ENCODE measurements around the gene ADD3.

The ADD3 gene

DNA sequence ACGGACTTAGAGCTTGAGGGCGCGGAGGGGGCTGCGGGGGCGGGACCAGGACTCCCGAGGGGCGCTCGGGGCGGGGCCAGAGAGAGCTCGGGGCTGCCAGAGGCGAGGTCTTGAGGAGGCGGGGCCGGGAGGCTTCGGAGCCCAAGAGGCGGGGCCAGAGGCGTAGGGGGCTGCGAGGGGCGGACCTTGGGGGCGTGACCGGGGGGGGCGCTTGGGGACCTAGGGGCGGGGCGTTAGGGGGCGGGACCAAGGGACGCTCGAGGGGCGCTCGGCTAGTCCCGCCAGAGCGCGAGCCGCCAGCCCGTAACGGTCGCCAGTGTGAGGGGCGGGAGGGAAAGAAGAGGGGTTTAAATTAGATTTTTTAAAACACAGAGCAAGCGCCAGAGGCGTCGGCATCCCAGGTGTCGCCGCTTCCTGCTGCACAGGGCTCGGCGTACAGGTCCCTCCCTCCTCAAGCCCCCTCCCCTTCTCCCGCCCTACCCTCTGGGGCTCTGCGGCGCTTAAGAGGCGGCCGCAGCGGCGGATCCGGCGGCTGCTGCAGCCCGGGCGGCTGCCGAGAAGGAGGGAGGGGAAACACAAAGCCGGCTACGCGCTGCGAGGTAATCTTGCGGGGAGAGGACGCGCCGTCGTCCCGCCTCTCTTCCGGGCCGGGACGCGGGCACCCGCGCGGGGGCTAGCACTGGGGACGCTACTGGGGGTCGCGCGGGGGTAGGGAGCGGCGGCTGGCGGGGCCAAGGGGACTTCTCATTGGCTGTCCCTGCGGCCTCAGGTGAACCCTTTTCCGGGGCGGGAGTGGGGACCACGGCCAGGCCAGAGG is at the start of gene ADD3:
ADD3 (plus strand) TSS at position 284 of the 817 bp plus-strand sequence. CDS start 92,670 bp downstream, outside the sequence.
- DNase-seq: peak; percentile 96

DNA sequence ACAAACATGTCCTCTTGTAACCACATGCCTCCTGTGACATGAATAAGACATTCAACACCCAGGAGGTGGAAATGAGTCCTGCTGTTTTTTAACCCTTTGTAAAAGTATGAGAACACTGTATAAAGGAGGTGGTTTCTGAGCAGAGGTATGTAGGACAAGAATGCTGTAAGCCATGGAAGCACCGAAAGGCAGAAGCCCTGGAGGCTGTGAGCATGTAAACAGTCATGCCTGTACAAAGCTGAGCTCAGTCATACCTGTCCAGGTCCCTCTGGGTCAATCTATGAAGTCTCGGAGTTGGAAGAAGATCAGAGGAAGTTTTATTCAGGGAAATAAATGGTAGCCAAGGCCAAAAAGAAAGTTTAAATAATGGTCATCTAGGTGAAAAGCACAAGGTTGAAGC is 49.7 kb upstream of the ADD3 start:
- no peak for DNase-seq

DNA sequence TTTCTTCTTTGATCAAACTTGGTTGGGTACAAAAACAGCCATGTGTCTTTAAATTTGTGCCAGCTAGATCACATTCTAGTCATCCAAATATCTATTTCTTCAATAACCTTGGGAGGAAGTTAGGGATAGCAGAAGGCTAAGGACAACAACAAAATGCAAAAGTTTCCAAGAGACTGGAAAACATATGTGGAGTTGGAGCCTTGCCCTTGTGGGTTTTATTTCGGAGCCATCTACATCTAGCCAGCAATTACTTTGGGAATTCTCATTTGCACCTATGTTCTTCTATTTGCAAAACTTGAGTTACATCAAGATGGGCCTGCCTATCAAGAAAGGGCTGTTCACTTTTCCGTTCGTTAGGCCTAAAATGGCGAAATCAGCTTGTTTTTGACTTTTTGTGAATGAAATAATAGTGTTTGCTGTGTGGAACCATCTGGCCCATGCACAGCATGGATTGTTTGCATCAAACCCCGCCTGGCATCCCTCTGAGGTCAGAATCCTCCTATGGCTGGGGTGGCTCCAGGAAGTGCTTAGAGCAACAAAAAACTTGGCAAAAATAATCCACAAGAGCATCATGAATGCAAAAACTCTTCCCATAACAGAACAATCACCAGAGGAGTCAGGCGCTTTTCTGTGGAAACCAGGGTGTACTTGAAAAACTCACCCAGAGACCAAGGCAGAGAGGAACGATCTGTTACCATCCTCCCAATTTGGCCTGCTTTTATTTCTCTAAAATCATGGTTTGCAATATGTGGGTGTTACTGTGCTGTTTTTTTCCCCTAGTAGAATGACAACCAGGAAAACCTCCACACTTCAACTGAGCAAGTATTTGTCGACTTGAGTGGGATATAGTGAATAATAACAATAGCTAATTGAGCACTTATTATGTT is 48.3 kb upstream of the ADD3 start:
- DNase-seq: no peak

DNA sequence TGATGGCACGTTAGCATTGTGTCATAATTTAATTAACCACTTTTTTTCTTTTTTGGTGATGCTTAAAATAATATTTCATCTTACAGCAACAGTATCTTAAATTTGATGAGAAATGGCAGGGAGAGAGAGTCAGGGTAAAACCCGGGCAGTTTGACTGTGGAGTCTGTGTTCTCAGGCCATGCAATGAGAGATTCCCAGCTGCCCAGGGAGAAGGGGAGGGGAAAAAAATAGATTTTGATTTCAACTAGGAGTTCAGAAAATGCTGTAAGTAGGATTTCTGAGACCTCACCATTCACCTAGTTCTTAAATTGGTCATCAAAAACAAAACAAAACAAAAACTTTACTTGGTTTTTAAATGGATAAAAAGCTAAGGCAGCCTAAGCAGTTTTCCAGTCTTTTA is 47.1 kb upstream of the ADD3 start:
- DNase-seq: no peak

DNA sequence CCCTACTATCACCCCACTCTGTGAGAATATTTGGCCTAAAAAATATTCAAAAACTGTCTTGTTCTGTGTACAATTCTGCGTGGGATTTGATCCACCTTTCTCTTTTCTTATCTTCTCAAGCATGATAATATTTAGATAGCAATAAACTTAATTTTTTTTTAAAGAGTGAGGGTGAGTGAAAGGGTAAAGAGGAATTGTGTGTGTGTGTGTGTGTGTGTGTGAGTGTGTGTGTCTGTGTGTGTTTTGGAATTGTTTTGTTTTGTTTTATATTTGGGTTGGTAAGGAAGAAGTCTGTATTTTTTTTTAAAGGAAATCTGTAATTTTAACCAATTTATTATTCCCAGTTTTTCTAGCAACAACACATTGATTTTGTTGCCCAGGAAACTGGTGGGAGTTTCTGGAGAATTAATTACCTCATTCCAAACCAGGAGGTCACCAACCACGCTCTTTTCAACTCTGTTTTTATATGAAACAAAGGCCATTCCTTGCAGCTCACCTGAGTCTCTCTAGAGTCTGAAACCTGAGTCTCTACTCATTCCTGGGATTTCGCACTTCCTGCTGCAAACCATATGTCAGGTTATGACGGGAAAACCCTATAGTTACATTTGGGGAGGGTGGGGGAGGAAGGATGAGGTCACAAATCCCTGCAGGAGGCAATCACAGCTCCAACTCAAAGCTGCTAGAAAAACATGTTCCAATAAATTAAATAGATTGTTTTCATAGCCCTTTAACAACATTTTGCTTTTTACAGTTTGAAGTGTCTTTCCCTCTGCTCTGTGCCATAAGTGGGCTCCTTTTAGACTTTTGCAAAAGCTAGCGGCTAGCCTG is 46.4 kb upstream of the ADD3 start:
- DNase-seq: no peak

DNA sequence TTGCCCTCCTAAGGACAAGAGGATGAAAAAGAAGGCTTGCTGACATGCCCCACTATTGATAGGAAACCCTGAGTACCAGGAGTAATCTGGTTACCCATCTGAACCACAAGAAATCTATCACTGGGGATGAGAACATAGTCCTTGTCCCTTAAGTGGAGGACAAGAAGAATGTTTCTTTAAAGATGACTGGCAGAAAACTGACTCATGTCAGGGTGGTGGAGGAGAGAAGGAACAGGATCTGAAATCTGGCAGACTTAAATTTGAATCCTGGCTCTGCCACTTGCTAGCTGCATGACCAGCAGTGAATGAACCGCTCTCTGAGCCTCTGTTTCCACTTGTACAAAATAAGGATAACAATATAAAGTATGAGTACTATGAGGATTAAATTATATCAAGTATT is 45.5 kb upstream of the ADD3 start:
- no peak for DNase-seq

DNA sequence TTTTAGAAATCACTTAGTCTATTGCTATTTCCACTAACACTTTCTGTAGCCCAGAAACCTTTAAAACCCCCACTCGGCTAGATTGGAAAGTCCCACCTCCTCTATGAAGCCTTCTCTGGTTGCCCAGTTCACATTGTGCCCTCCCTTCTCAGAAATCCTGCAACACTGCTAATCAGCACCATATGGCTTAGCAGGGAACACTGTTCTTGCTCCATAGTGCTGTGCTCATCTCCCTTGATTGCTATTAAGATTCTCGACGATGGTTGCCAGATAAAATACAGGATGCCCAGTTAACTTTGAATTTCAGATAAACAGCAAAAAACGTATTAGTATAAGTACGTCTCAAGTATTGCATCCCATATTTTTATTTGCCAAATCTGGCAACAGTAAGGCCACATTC is 44.3 kb upstream of the ADD3 start:
- no peak for DNase-seq

- no peak for DNase-seq
These were observed 43.5 kb upstream of the ADD3 start for GRCh38 chr10:109964318-109964717.

- no peak for DNase-seq
These were observed 40.6 kb upstream of the ADD3 start for GRCh38 chr10:109966961-109967738.

DNA sequence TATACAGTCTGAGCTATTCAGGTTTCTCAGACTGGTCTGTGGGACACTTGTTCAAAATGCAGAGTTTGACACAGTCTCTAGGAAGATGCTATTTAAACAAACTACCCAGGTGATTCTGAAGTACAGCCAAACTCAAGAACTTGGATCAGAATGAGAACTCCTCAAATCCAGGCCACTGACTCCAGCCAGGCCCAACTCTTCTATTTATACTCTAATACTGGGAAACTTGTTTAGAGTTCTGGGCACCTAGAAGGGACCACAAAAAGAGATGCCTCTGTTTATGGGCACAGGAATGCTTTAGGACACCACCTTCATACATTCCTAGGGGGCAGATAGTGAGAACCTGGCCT is 40.1 kb upstream of the ADD3 start:
- DNase-seq: no peak

GRCh38 chr10:109968953-109969759 is 38.6 kb upstream of the ADD3 start:
- DNase-seq: no peak

- no peak for DNase-seq
These were observed 37.9 kb upstream of the ADD3 start for GRCh38 chr10:109969760-109970346.

DNA sequence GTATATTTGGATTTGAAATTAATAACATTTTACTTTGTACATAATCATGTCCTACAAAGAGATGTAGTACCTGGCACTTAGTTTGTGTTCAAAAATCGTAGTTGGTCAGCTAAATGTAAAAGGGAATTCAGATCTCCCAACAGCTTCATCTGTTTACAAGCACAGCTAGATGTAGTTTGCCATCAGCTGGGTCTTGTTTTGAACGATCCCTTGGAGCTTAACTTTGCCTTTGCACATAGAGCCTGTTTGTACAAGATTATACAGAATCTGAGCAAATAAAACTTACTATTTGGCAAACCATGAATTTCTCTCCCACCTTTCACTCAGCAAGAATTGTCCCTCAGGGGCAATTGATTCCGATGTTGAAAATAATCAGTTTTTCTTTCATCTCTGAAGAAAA is 36.1 kb upstream of the ADD3 start:
- no peak for DNase-seq

DNA sequence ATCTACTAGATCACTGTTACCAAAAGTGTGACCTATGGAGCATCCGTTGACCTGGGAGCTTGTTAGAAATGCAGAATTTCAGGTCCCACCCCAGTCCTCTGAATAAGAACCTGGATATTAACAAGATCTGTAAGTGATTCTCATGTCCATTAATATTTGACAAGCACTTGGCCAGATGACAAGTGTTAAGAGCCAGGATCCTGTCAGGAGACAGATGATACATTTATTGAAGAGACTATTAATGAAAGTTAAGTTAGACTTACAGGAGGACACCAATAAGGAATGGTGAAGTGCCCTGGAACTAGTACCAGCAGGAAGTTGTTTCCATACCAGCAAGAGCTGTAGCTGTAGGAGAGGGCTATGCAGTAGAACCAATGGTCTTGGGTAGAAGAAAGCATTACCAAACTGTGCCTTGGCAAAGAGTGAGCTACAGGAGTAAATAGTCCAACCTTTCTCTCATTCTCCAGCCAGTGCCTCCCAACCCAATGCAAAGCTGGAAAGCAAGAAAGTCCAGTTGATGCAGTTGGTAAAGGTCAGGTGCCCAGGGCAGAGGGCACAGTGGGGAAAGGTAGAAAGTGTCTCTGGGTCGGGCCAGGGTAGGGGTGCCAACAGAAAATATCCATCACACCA is 35.3 kb upstream of the ADD3 start:
- DNase-seq: no peak

GRCh38 chr10:109973326-109973829 is 34.4 kb upstream of the ADD3 start:
- no peak for DNase-seq

DNA sequence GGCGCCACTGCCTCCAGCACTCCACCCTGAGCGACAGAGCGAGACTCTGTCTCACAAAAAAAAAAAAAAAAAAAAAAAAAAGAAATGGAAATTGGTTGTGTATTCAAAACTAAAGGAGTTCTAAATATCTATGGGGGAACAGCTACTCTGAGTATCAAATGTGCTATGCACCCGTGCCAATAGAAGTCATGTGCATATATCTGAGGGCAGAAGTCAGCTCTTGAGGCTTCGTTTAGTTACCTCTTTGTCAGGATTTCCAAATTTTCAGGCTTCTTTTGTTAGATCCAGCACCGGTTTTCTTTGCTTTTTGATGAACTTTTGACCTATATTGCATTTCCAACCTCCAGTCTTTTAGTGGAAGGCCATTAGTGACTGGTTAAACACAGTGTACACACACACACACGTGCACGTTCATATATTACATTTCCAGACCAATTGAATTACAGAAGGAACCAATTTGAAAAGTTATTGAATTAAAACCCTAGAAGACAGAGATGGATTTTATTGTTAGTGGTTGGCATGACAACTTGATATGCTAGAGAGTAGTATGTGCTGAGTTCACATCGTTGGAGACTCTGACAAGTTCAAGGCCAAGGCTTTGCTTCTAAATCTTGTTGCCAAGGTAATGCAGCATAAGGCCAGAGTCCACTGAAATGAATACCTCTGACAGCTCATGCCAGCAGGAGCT is 33.1 kb upstream of the ADD3 start:
- DNase-seq: no peak

DNA sequence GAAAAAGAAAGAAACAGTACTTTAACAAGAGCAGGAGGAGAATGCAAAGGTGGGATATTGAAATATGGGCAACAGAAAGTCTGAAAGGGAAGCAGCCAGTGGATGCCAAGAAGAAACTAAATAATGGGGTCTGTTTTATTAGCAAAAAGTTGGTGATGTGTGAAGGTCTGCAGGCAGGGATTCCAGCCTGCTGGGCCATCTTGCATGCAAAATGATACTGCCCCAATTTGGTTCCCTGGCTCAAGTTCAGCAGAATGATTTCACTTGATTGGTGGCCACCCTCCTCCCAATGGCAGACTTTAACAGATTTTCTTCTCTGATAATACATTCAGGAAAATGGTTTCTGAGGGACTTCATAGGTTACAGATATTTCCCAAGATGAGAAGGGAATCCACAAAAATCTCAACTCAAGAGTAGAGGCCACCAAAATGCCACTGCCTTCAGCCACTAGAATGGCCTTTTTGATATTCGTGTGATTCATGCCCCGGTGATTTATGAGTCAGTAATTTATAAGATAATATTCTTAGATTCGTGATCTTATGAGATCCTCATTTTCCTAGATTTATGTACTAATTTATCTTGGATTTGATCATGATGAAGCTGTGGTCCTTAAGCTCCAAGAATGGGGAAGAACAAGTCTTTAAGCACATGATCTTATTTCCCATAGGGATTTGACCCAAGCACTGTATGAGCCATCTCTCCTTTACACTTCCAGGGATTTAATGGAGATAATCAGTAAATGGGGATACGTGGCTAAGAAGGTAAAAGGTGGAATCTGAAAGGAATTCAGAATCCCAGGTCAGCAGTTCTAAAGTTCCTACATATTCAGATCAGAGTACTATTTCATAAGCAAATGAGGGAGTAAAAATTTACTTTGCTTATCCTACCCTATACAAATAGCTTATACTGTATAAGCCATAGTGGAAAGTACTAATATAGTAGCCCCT is 32.3 kb upstream of the ADD3 start:
- no peak for DNase-seq

DNA sequence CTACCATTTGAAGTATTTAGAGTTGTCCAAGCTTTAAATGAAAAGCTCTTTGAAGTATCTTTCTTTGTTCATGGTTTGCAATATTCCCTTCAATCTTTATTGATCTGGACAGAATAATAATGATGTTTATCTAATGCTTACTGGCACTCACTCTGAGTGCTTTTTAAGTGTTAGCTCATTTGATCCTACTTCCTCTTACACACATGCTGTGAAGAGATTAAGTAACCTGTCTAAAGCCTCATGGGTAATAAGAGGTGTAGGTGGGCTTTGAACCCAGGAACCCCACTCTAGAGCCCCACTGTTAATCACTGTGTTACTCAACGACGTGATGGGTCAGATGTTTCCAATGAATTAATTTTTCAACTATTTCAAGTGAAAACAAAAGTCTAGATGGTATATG is 31.1 kb upstream of the ADD3 start:
- DNase-seq: no peak

DNA sequence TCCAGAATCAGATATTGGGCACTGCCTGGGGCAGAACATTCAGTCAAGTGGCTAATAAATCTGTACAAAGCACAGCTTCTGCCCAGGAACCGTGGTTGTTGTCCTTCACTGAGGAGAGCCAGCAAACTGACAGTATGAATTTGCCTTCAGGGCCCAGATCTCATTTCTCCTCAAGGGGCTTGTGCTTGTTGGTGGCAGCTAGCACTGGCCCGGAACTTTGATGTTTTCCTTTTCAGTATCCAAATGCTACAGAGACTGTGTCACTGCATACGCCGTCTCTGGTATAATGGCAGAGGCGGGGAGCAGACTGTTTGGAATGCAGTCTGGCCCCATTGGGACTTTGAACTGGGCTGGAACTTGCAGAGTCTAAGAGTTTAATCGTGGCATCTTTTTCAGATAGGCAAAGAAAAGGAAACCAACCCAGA is 30.4 kb upstream of the ADD3 start:
- no peak for DNase-seq

Data from CD4-positive, alpha-beta T cell treated with Interleukin-6 for 4 hours (primary cell).